ENCODE data around the gene MGLL. TPM values are rescaled to one million over a fixed set of nuclear protein-coding genes. Genes with fewer than 3 reads are reported as not detected.

MGLL gene
- total RNA-seq, 1 donor from 2014 or later: 2.5 TPM

GRCh38 chr3:127743351-127744252, 78.7 kb downstream of the MGLL start:
- no peak for TF ChIP-seq CTCF (IDR thresholded peaks at IDR 0.05; ENCODE audit: unreplicated experiment)
- peaks cover 40% of the 10 kb centered on the region for H3K4me1 Mint-ChIP-seq
- no peak overlapping the region for H3K4me3 Mint-ChIP-seq
- no peaks in the 10 kb centered on the region for H3K9me3 Mint-ChIP-seq
- no peaks in the 10 kb centered on the region for H3K27me3 Mint-ChIP-seq (ENCODE audit: low read depth)
- H3K27ac Mint-ChIP-seq: peak overlapping the region; percentile 63
- no peak for DNase-seq (ENCODE audit: low spot score in 2 of 2, unreplicated experiment in 2 of 2)
- H3K36me3 Mint-ChIP-seq: no peaks in the 10 kb centered on the region

- Mint-ChIP-seq H3K4me1 (peaks cover 43% of the 10 kb centered on the region), H3K9me3 (no peaks in the 10 kb centered on the region), H3K36me3 (no peaks in the 10 kb centered on the region), H3K27ac (no peak overlapping the region), H3K4me3 (no peak overlapping the region), H3K27me3 (ENCODE audit: low read depth) (no peaks in the 10 kb centered on the region)
- DNase-seq (ENCODE audit: low spot score in 2 of 2, unreplicated experiment in 2 of 2): no peak
- no peak for TF ChIP-seq CTCF (IDR thresholded peaks at IDR 0.05; ENCODE audit: unreplicated experiment)
Measured at GRCh38 chr3:127742580-127742979, 79.7 kb downstream of the MGLL start.

- TF ChIP-seq CTCF (IDR thresholded peaks at IDR 0.05; ENCODE audit: unreplicated experiment): no peak
Measured at GRCh38 chr3:127741690-127742089, 80.6 kb downstream of the MGLL start.

GRCh38 chr3:127741246-127741645, 81.1 kb downstream of the MGLL start:
- Mint-ChIP-seq H3K36me3 (no peaks in the 10 kb centered on the region), H3K27ac (no peak overlapping the region), H3K4me3 (no peak overlapping the region), H3K4me1 (peaks cover 33% of the 10 kb centered on the region), H3K9me3 (no peaks in the 10 kb centered on the region), H3K27me3 (ENCODE audit: low read depth) (no peaks in the 10 kb centered on the region)
- no peak for TF ChIP-seq CTCF (IDR thresholded peaks at IDR 0.05; ENCODE audit: unreplicated experiment)
- DNase-seq (ENCODE audit: low spot score in 2 of 2, unreplicated experiment in 2 of 2): no peak

More at GRCh38 chr3:127741690-127742089, 80.6 kb downstream of the MGLL start:
- H3K36me3 Mint-ChIP-seq: no peaks in the 10 kb centered on the region
- H3K27me3 Mint-ChIP-seq (ENCODE audit: low read depth): no peaks in the 10 kb centered on the region
- no peak overlapping the region for H3K27ac Mint-ChIP-seq
- H3K4me3 Mint-ChIP-seq: no peak overlapping the region
- H3K9me3 Mint-ChIP-seq: no peaks in the 10 kb centered on the region
- peaks cover 36% of the 10 kb centered on the region for H3K4me1 Mint-ChIP-seq
- DNase-seq (ENCODE audit: low spot score in 2 of 2, unreplicated experiment in 2 of 2): no peak

GRCh38 chr3:127740136-127740915, 82.0 kb downstream of the MGLL start:
- Mint-ChIP-seq H3K4me3 (no peak overlapping the region), H3K27me3 (ENCODE audit: low read depth) (no peaks in the 10 kb centered on the region), H3K9me3 (no peaks in the 10 kb centered on the region), H3K36me3 (no peaks in the 10 kb centered on the region), H3K27ac (no peak overlapping the region), H3K4me1 (peaks cover 36% of the 10 kb centered on the region)
- no peak for DNase-seq (ENCODE audit: low spot score in 2 of 2, unreplicated experiment in 2 of 2)
- TF ChIP-seq CTCF (IDR thresholded peaks at IDR 0.05; ENCODE audit: unreplicated experiment): no peak

Measured in mesothelial cell of epicardium (in vitro differentiated cells).